OCI-LY3 (cell line): ENCODE results near the gene PRPSAP1.

Experiments used
- H2AFZ ChIP-seq: fragments of 200-600, 300-600 bp; shearing (Covaris generic); 2 replicates; pipeline ENCODE4 v1.6.0; 2014; ENCODE audit warnings: antibody characterized with exemption, low read depth, low read length
- H3K27ac ChIP-seq: fragments of 200-600, 300-600 bp; sonication (generic); 2 replicates; pipeline ENCODE4 v1.5.1; 2014; ENCODE audit warnings: mild to moderate bottlenecking, low read length, moderate library complexity, mixed read lengths
- H3K27me3 ChIP-seq: fragments of 200-600, 300-600 bp; sonication (generic); 2 replicates; pipeline ENCODE4 v1.6.1; 2014; ENCODE audit warnings: low read depth, low read length, mixed read lengths
- H3K36me3 ChIP-seq: fragments of 200-600, 300-600 bp; sonication (generic); replicated peaks from 2 replicates; pipeline ENCODE3; 2014; ENCODE audit warnings: low read depth, low read length, mixed read lengths
- H3K4me1 ChIP-seq: fragments of 300-600, 200-600 bp; sonication (generic); 2 replicates; pipeline ENCODE4 v1.6.1; 2014; ENCODE audit warnings: low read length, mixed read lengths
- H3K4me2 ChIP-seq: fragments of 200-600, 300-600 bp; sonication (generic); 2 replicates; pipeline ENCODE4 v1.6.1; 2014; ENCODE audit warnings: low read length, mixed read lengths
- H3K4me3 ChIP-seq: fragments of 300-600, 200-600 bp; sonication (generic); 2 replicates; pipeline ENCODE4 v1.5.1; 2014; ENCODE audit warnings: antibody characterized with exemption, mild to moderate bottlenecking, low read length, moderate library complexity
- H3K79me2 ChIP-seq: fragments of 300-600, 200-600 bp; shearing (Covaris generic); 2 replicates; pipeline ENCODE4 v1.6.1; 2014; ENCODE audit warnings: mild to moderate bottlenecking, low read length, mixed read lengths
- H3K9ac ChIP-seq: fragments of 300-600, 200-600 bp; shearing (Covaris generic); 2 replicates; pipeline ENCODE4 v1.6.0; 2014; ENCODE audit warnings: mild to moderate bottlenecking, low read length, moderate library complexity
- H3K9me3 ChIP-seq: fragments of 200-600, 300-600 bp; shearing (Covaris generic); 2 replicates; pipeline ENCODE4 v1.6.1; 2014; ENCODE audit warnings: low read length, mixed read lengths; ENCODE audit not compliant: insufficient read depth
- H4K20me1 ChIP-seq: fragments of 200-600, 300-600 bp; sonication (generic); 2 replicates; pipeline ENCODE4 v1.6.1; 2016; ENCODE audit warnings: low read length, mixed read lengths; ENCODE audit not compliant: insufficient read depth
- EZH2phosphoT487 ChIP-seq: fragments of 200-600 bp; shearing (Covaris generic); IDR thresholded peaks from 2 replicates; pipeline ENCODE4 v1.6.1; 2018; ENCODE audit warnings: antibody characterized with exemption, mixed run types, low read depth
- TF ChIP-seq, protein P1 (sequence below): fragments of 200-600, 300-600 bp; sonication (generic); IDR thresholded peaks from 2 replicates; pipeline ENCODE4 v1.5.1; 2014; ENCODE audit warnings: antibody characterized with exemption, low read length, low read depth

Gene PRPSAP1

DNA sequence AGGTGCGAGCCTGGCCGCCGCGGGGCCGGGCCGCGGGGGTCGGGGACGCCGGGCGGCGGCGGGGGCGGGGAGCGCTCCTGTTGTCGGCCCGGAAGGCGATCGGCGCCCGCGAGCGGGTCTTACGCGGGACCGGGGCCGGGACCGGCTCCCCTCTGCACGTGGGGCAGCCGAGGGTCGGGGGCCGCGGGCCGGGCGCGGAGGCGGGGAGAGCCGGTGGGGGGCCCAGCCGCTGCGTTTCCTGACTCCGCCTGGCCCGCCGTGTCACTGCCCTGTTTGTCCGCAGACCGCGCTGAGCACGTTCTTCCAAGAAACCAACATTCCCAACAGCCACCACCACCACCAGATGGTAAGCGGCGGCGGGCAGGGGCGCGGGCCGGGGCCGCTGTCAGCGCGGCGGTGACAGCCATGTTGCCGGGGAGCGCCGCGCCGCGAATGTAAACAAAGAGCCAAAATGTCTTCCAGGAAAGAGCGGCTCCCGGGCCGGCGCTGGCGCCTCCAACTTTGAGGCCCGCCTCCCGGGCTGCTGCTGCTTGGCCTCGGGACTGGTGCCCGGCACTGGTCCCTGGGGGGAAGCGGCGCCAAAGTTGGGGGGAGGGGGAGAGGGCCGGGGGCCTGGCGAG is 88.0 kb downstream of the PRPSAP1 start:
- Histone ChIP-seq H3K4me1 (peaks cover 65% of the 10 kb centered on the region), H4K20me1 (peaks cover 11% of the 10 kb centered on the region; the same call in 1 of the 2 replicates), H3K9me3 (no peaks in the 10 kb centered on the region), H3K9ac (peak overlapping the region; percentile 95), H3K4me3 (peak overlapping the region; percentile 96), H3K27me3 (no peaks in the 10 kb centered on the region), H3K4me2 (peak overlapping the region; percentile 91), H3K36me3 (peaks cover 33% of the 10 kb centered on the region), H3K27ac (peak overlapping the region; percentile 94), H2AFZ (no peak overlapping the region), H3K79me2 (peaks cover 60% of the 10 kb centered on the region)
- TF ChIP-seq, protein P1, sequence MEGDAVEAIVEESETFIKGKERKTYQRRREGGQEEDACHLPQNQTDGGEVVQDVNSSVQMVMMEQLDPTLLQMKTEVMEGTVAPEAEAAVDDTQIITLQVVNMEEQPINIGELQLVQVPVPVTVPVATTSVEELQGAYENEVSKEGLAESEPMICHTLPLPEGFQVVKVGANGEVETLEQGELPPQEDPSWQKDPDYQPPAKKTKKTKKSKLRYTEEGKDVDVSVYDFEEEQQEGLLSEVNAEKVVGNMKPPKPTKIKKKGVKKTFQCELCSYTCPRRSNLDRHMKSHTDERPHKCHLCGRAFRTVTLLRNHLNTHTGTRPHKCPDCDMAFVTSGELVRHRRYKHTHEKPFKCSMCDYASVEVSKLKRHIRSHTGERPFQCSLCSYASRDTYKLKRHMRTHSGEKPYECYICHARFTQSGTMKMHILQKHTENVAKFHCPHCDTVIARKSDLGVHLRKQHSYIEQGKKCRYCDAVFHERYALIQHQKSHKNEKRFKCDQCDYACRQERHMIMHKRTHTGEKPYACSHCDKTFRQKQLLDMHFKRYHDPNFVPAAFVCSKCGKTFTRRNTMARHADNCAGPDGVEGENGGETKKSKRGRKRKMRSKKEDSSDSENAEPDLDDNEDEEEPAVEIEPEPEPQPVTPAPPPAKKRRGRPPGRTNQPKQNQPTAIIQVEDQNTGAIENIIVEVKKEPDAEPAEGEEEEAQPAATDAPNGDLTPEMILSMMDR: no peak
- no peak for TF ChIP-seq EZH2phosphoT487

DNA sequence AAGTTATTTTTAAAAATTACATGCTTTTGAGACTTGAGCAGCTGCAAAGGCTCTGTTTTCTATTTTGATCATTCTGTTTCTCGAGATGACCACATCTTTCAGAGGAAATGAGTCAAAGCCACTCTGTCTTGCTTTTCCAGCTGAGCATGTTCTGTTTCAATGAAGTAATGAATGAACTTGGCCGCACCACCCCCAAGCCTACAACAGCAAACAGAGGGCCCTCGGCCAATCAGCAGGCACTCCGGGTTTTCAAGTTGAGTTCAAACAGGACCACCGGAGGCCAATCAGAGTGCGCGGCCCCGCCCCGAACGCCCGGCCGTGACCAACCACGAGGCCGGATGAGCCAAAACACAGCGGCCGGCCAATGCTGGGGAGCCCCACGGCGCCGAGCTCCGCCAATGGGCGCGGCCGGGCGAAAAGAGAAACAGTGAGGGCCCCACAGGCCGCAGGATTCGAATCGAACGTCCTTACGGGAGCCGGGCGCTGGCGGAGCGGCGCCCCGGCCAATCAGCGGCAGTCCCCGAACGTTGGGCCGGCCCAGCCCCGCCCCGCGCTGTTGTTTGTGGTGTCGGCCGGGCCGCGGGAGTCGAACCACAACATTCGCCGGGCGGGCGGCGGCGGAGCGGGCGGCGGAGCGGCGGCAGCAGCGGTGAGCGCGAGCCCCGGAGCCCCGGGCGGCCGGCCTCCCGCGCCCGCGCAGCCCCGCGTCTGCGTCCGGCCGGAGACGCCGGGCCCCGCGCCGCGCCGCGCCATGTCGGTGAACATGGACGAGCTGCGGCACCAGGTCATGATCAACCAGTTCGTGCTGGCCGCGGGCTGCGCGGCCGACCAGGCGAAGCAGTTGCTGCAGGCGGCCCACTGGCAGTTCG is 88.7 kb downstream of the PRPSAP1 start, which contains the start of gene UBALD2:
Gene UBALD2, plus strand, starts transcription at position 594 of the 869 bp plus-strand sequence. Its CDS starts 158 bp downstream, at position 752.
- Histone ChIP-seq H3K9me3 (no peaks in the 10 kb centered on the region), H3K27me3 (no peaks in the 10 kb centered on the region), H3K27ac (peak within 1 kb of the TSS; percentile 94), H3K4me3 (peak within 1 kb of the TSS; percentile 96), H4K20me1 (peaks cover 11% of the 10 kb centered on the region; the same call in 1 of the 2 replicates), H2AFZ (no peak within 1 kb of the TSS), H3K36me3 (peaks cover 33% of the 10 kb centered on the region), H3K9ac (peak within 1 kb of the TSS; percentile 95), H3K4me1 (peaks cover 61% of the 10 kb centered on the region), H3K79me2 (peaks cover 57% of the 10 kb centered on the region), H3K4me2 (peak within 1 kb of the TSS; percentile 91)
- TF ChIP-seq EZH2phosphoT487: no peak
- TF ChIP-seq, protein P1: no peak

DNA sequence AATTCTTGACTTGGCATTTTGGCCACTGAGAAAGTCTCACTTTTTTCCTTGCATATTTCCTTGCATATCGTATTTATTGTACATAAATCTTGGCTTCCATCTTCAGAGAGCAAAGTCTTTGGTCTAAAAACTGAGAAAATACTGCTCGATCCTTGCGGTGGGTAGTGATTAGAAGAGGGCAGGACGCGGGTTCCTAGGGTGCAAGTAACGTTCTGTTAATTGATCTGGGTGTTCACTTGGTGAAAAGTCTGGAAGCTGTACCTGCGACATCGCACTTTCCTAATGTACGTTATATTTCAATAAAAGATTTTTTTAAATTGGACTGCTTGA is 89.3 kb downstream of the PRPSAP1 start:
- H3K9me3 ChIP-seq: no peaks in the 10 kb centered on the region
- peaks cover 55% of the 10 kb centered on the region for H3K4me1 ChIP-seq
- H3K4me2 ChIP-seq: peak overlapping the region; percentile 82
- H3K79me2 ChIP-seq: peaks cover 51% of the 10 kb centered on the region
- H2AFZ ChIP-seq: no peak overlapping the region
- H4K20me1 ChIP-seq: peaks cover 5% of the 10 kb centered on the region; the same call in 1 of the 2 replicates
- peaks cover 30% of the 10 kb centered on the region for H3K36me3 ChIP-seq
- TF ChIP-seq, protein P1: no peak
- no peak for TF ChIP-seq EZH2phosphoT487
- H3K27ac ChIP-seq: peak overlapping the region; percentile 94
- peak overlapping the region; percentile 66 for H3K4me3 ChIP-seq
- no peaks in the 10 kb centered on the region for H3K27me3 ChIP-seq
- H3K9ac ChIP-seq: peak overlapping the region; percentile 76

DNA sequence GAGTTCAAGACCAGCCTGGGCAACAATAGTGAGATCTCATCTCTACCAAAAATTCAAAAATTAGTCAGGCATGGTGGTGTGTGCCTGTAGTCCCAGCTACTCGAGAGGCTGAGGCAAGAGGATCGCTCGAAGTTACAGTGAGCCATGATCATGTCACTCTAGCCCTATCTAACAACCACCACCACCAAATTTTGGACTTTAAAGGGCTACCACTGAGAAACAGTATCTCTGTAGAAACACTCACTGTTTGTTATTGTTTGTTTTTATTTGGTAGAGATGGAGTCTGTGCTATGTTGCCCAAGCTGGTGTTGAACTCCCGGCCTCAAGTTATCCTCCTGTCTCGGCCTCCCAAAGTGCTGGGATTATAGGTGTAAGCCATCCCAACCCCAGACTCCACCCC is 89.8 kb downstream of the PRPSAP1 start:
- Histone ChIP-seq H2AFZ (no peak overlapping the region), H3K79me2 (peaks cover 46% of the 10 kb centered on the region), H4K20me1 (no peaks in the 10 kb centered on the region; the same call in 1 of the 2 replicates), H3K4me2 (peak overlapping the region; percentile 82), H3K9me3 (no peaks in the 10 kb centered on the region), H3K36me3 (peaks cover 26% of the 10 kb centered on the region), H3K4me3 (peak overlapping the region; percentile 66), H3K4me1 (peaks cover 50% of the 10 kb centered on the region), H3K9ac (peak overlapping the region; percentile 76), H3K27ac (peak overlapping the region; percentile 94), H3K27me3 (no peaks in the 10 kb centered on the region)
- TF ChIP-seq EZH2phosphoT487: no peak
- TF ChIP-seq, protein P1: no peak
